Astrocyte (in vitro differentiated cells and primary cell): ENCODE data around the gene PARP14. TPM values are rescaled to one million over a fixed set of nuclear protein-coding genes. Genes with fewer than 3 reads are reported as not detected.

Experiments
- DNase-seq: peaks from one replicate; pipeline ENCODE4 v3.0.0-alpha.2; 2010; ENCODE audit warnings: low read depth
- FAIRE-seq: peaks from 2 replicates; lab custom pipeline; 2011; peaks lifted over from hg19 to GRCh38; lab: Jason Lieb, UNC
- H2AFZ ChIP-seq: 2 replicates; pipeline ENCODE4 v1.6.0; 2012; ENCODE audit warnings: low read depth, low read length, inconsistent platforms
- H3K27ac ChIP-seq: 2 replicates; pipeline ENCODE4 v1.5.1; 2011; ENCODE audit warnings: low read depth, low read length, inconsistent platforms
- H3K27me3 ChIP-seq: 2 replicates; pipeline ENCODE4 v1.6.0; 2011; ENCODE audit warnings: low read length, inconsistent platforms; ENCODE audit not compliant: insufficient read depth
- H3K36me3 ChIP-seq: 2 replicates; pipeline ENCODE4 v1.5.1; 2011; ENCODE audit warnings: low read length, inconsistent platforms; ENCODE audit not compliant: insufficient read depth
- H3K4me1 ChIP-seq: 2 replicates; pipeline ENCODE4 v1.5.1; 2011; ENCODE audit warnings: low read length, inconsistent platforms; ENCODE audit not compliant: insufficient read depth
- H3K4me2 ChIP-seq: 2 replicates; pipeline ENCODE4 v1.6.0; 2012; ENCODE audit warnings: low read length, inconsistent platforms
- H3K4me3 ChIP-seq: 2 replicates; pipeline ENCODE4 v1.5.1; 2011; ENCODE audit warnings: low read depth, mild to moderate bottlenecking, low read length, inconsistent platforms; ENCODE audit not compliant: insufficient read depth
- H3K79me2 ChIP-seq: 2 replicates; pipeline ENCODE4 v1.6.0; 2012; ENCODE audit warnings: mild to moderate bottlenecking, low read length, inconsistent platforms; ENCODE audit not compliant: insufficient read depth
- H3K9ac ChIP-seq: 2 replicates; pipeline ENCODE4 v1.6.0; 2012; ENCODE audit warnings: mild to moderate bottlenecking, low read length, inconsistent platforms
- H3K9me3 ChIP-seq: 2 replicates; pipeline ENCODE4 v1.5.1; 2012; ENCODE audit warnings: low read depth, mild to moderate bottlenecking, low read length, inconsistent platforms; ENCODE audit not compliant: insufficient read depth
- H4K20me1 ChIP-seq: 2 replicates; pipeline ENCODE4 v1.6.0; 2012; ENCODE audit warnings: low read length, inconsistent platforms; ENCODE audit not compliant: insufficient read depth
- H3K27ac Mint-ChIP-seq: one replicate; pipeline ENCODE4 v1.8.0; 2021; ENCODE audit warnings: mild to moderate bottlenecking, mixed read lengths; ENCODE audit not compliant: unreplicated experiment
- H3K27me3 Mint-ChIP-seq: one replicate; pipeline ENCODE4 v1.8.0; 2021; ENCODE audit warnings: low read depth, mixed read lengths; ENCODE audit not compliant: unreplicated experiment
- H3K36me3 Mint-ChIP-seq: one replicate; pipeline ENCODE4 v1.8.0; 2021; ENCODE audit warnings: low read depth, mixed read lengths; ENCODE audit not compliant: unreplicated experiment
- H3K4me1 Mint-ChIP-seq: one replicate; pipeline ENCODE4 v1.8.0; 2021; ENCODE audit warnings: low read depth, mixed read lengths; ENCODE audit not compliant: unreplicated experiment
- H3K4me3 Mint-ChIP-seq: one replicate; pipeline ENCODE4 v1.8.0; 2021; ENCODE audit warnings: mild to moderate bottlenecking, moderate library complexity, mixed read lengths; ENCODE audit not compliant: unreplicated experiment
- H3K9me3 Mint-ChIP-seq: one replicate; pipeline ENCODE4 v1.8.0; 2021; ENCODE audit warnings: mild to moderate bottlenecking, mixed read lengths; ENCODE audit not compliant: unreplicated experiment
- CTCF ChIP-seq: IDR thresholded peaks from 2 replicates; pipeline ENCODE4 v1.5.1; 2011; ENCODE audit warnings: low read depth, mild to moderate bottlenecking, inconsistent platforms, low read length, moderate library complexity; ENCODE audit not compliant: insufficient read depth
- EZH2 ChIP-seq: IDR thresholded peaks from 2 replicates; pipeline ENCODE4 v1.6.1; 2012; ENCODE audit warnings: mild to moderate bottlenecking, low read length, inconsistent platforms; ENCODE audit not compliant: insufficient read depth
- total RNA-seq: library from RNA; stranded (reverse); gene quantifications from 2 replicates; pipeline ENCODE4 v1.2.1, GENCODE V29; 2021

PARP14 gene
- total RNA-seq, 1 donor from 2014 or later = 148 TPM

- peaks cover 3% of the 10 kb centered on the region for H3K36me3 Mint-ChIP-seq
- H4K20me1 ChIP-seq = no peaks in the 10 kb centered on the region
- H3K36me3 ChIP-seq = no peaks in the 10 kb centered on the region
- no peak overlapping the region for H3K4me2 ChIP-seq
- H3K9me3 ChIP-seq = no peaks in the 10 kb centered on the region
- H3K9ac ChIP-seq = no peak overlapping the region
- no peak overlapping the region for H3K4me3 ChIP-seq
- FAIRE-seq = no peak
- no peak overlapping the region for H2AFZ ChIP-seq
- no peak overlapping the region for H3K4me3 Mint-ChIP-seq
- no peaks in the 10 kb centered on the region for H3K27me3 ChIP-seq
- H3K27ac ChIP-seq = no peak overlapping the region
- H3K27ac Mint-ChIP-seq = no peak overlapping the region
- peaks cover 11% of the 10 kb centered on the region for H3K4me1 Mint-ChIP-seq
- DNase-seq = no peak
- no peaks in the 10 kb centered on the region for H3K4me1 ChIP-seq
- H3K9me3 Mint-ChIP-seq = no peaks in the 10 kb centered on the region
- TF ChIP-seq CTCF (no peak), EZH2 (no peak)
- H3K79me2 ChIP-seq = no peaks in the 10 kb centered on the region
- H3K27me3 Mint-ChIP-seq = no peaks in the 10 kb centered on the region
These were observed 92.2 kb downstream of the PARP14 start for GRCh38 chr3:122772827-122773226.

- DNase-seq (no peak), FAIRE-seq (no peak)
- no peaks in the 10 kb centered on the region for H3K4me1 ChIP-seq
- no peak overlapping the region for H3K9ac ChIP-seq
- no peaks in the 10 kb centered on the region for H4K20me1 ChIP-seq
- peak overlapping the region; percentile 13 for H3K27ac Mint-ChIP-seq
- no peaks in the 10 kb centered on the region for H3K36me3 ChIP-seq
- TF ChIP-seq EZH2 (no peak), CTCF (no peak)
- no peaks in the 10 kb centered on the region for H3K9me3 Mint-ChIP-seq
- peaks cover 3% of the 10 kb centered on the region for H3K36me3 Mint-ChIP-seq
- H3K27me3 ChIP-seq = no peaks in the 10 kb centered on the region
- H3K27ac ChIP-seq = no peak overlapping the region
- H3K4me1 Mint-ChIP-seq = peaks cover 7% of the 10 kb centered on the region
- H3K79me2 ChIP-seq = no peaks in the 10 kb centered on the region
- no peaks in the 10 kb centered on the region for H3K9me3 ChIP-seq
- H3K27me3 Mint-ChIP-seq = no peaks in the 10 kb centered on the region
- H3K4me3 ChIP-seq = no peak overlapping the region
- no peak overlapping the region for H2AFZ ChIP-seq
- no peak overlapping the region for H3K4me2 ChIP-seq
- H3K4me3 Mint-ChIP-seq = no peak overlapping the region
These were observed 93.4 kb downstream of the PARP14 start for GRCh38 chr3:122773944-122774509.

GRCh38 chr3:122774564-122774963 lies 93.9 kb downstream of the PARP14 start:
- no peak overlapping the region for H3K4me2 ChIP-seq
- no peak overlapping the region for H3K27ac ChIP-seq
- no peaks in the 10 kb centered on the region for H4K20me1 ChIP-seq
- DNase-seq (peak; percentile 61), FAIRE-seq (no peak)
- H3K27me3 ChIP-seq = no peaks in the 10 kb centered on the region
- H3K9me3 Mint-ChIP-seq = no peaks in the 10 kb centered on the region
- H3K4me1 ChIP-seq = no peaks in the 10 kb centered on the region
- no peaks in the 10 kb centered on the region for H3K36me3 ChIP-seq
- peak overlapping the region; percentile 16 for H3K27ac Mint-ChIP-seq
- H3K9me3 ChIP-seq = no peaks in the 10 kb centered on the region
- H3K36me3 Mint-ChIP-seq = peaks cover 3% of the 10 kb centered on the region
- TF ChIP-seq CTCF (no peak), EZH2 (no peak)
- no peaks in the 10 kb centered on the region for H3K27me3 Mint-ChIP-seq
- H3K4me3 Mint-ChIP-seq = no peak overlapping the region
- peaks cover 7% of the 10 kb centered on the region for H3K4me1 Mint-ChIP-seq
- no peaks in the 10 kb centered on the region for H3K79me2 ChIP-seq
- no peak overlapping the region for H3K9ac ChIP-seq
- H3K4me3 ChIP-seq = no peak overlapping the region
- H2AFZ ChIP-seq = no peak overlapping the region
